HG02610 (cell line): ENCODE data around the gene OR13J1.
"Not testable (repeated sequence)": the region's sequence is repeated elsewhere in the genome, so short reads cannot be mapped to it uniquely, and the experiment has no call there.

Experiments used
- ATAC-seq: cut with Tn5 transposase; IDR thresholded peaks from one replicate; pipeline ENCODE4 v1.9.1; 2021; ENCODE audit warnings: mild to moderate bottlenecking, moderate library complexity; ENCODE audit not compliant: unreplicated experiment

OR13J1 gene

DNA sequence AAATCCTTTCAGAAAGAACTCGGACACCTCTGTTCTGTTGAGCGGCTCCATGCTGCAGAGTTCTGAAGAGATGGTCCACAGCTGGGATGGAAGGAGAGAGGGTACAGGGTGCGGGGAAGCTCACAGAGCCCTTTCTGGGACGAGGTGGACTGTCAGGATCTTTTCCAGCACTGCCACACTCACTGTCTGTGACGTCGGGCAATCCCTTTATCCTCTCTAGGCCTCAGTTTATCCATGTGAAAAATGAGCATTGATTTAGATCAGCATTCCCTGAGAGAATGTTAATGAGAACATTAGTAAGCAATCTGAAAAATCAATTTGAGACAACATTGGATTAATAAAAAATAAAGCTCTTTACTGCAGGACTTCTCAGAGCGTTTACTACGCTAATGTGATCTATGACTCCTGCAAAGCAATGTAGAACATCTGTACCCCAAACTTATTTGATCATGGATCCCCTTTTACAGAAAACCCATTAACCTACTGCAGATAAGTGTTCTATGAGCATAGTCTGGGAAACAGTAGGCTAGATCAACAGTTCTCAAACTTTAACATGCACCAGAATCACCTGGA lies at the start of gene OR13J1:
Gene OR13J1 (minus strand): TSS at position 51 of the 573 bp plus-strand sequence. CDS start 0 bp downstream, at position 51.
- ATAC-seq = no peak

- ATAC-seq = no peak
These were observed 49.2 kb upstream of the OR13J1 start for GRCh38 chr9:35919212-35920008.

DNA sequence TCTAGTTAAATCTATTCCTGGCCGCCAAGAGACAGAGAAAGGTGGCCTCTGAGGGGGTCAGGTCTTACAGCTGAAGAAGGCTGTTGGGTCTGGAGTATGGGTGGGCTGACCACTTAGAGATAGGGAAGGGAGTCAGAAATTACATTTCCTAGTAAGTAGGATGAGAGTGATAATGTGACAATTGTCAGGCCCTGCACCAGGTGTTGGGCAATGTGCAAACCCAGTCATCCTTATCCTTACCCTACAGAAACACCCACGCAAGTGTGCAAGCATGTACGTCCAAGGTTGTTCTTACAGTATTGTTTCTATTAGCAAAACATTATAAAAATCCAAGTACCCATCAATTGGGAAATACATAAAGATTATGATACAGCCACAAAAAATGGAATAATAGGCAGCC lies 48.6 kb upstream of the OR13J1 start:
- no peak for ATAC-seq

- no peak for ATAC-seq
These were observed 47.1 kb upstream of the OR13J1 start for GRCh38 chr9:35917261-35917660.

DNA sequence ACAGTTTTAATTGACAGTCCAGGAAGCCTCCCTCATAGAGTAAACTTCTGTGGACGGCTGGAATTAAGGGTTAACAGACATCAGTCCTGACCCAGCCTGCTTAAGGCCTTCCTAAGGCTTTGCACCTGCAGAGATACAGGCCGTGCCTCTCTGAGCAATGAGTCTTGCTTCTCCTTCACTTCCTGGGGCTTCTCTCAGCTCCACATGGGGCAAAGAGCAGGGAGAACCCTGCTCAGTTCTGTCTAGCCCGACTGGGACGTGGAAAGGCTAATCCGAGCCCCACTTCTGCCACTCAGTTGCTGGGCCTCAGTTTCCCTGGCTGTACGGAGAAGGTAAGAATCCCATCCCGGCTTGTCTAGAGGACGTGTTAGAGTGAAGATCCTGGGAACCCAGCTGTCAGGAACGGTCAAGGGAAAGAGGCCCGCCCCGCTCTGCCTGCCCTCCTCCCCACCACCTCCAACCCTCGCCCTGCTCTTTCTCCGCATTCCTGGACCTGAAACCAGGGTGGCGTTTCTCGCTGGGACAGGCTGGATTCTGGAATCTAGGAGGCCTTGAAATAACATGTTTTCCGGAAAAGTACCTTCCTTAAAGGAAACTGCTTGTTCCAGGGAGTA lies 45.6 kb upstream of the OR13J1 start:
- no peak for ATAC-seq

DNA sequence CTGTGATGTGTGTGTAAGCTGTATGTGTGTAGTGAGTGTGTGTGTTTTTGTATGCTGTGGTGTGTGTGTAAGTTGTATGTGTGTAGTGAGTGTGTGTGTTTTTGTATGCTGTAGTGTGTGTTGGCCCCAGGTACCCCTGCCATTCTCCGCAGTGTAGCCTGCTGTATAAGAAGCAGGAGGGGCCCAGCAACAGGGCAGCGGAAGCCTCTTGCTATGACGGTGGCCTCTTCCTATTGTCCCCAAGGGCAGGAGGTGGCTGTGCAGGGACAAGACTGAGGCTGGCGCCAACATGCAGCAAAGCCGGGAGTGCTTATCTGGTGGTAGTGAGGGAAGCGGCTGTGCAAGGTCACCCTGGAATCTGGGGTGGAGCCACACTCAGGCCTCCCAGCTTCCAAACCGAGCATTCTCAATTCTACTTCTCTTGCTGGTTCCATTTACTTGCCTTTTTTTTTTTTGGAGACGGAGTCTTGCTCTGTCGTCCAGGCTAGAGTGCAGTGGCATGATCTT lies 44.2 kb upstream of the OR13J1 start:
- no peak for ATAC-seq

GRCh38 chr9:35913429-35913828 lies 43.2 kb upstream of the OR13J1 start:
- ATAC-seq = not testable (repeated sequence)

GRCh38 chr9:35912791-35913400 lies 42.7 kb upstream of the OR13J1 start:
- no peak for ATAC-seq

DNA sequence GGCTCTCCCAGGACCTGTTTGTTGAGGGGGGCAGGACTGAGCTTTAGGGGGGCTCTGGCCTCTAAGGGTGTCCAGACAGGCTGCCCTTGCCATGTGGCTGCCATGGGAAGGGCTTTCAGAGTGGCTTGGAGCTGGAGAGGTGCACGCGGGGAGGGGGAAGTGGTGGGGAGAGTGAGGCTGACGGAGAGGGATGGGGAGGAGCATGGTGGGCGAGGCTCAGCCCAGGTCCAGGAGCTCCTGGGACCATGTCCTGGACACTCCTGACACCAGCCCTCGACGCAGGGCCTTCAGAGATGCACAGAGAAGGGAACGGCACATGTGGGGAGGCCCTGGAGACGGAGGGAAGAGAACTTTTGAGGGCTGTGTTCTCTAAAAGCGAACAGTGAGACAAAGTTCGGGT lies 41.5 kb upstream of the OR13J1 start:
- no peak for ATAC-seq

- ATAC-seq = no peak
These were observed 40.6 kb upstream of the OR13J1 start for GRCh38 chr9:35910613-35911359.

DNA sequence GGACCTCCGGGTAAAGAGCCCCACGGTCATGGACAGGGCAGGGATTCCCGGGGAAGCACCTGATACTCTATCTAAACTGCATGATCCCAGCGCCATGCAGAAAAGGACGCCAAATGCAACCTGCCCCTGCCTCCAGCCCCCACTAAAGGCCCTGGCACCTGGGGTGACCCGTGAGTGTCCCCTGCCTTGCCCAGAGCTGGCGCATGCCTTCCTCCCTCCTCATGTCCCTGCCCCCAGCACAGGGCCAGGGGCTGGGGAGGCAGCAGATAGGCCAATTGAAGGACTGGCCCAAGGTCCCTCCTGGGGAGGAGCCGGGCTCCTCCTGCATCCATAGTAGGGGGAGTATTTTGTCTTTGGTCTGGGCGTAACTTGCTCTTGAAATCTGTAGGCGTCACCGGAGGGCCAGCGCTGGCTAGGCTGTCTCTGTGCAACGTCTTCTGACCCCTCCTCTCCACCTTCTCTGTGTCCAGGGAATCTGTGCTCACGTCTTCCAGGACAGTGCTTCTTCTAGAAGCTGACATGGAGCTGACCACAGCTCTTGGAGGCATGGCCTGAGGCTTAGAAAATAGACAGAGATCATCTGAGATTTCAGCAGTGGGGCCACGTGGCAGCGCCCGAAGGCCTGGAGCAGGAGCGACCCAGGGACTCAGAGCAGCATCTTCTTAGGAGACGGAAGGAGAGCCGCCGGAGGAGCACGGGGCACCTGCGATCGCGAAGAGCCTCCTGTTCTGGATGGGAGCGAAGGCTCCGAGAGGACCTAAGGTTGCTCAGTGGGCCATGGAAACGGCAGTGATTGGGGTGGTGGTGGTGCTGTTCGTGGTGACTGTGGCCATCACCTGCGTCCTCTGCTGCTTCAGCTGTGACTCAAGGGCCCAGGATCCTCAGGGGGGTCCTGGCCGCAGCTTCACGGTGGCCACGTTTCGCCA lies 39.7 kb upstream of the OR13J1 start:
- ATAC-seq = no peak

DNA sequence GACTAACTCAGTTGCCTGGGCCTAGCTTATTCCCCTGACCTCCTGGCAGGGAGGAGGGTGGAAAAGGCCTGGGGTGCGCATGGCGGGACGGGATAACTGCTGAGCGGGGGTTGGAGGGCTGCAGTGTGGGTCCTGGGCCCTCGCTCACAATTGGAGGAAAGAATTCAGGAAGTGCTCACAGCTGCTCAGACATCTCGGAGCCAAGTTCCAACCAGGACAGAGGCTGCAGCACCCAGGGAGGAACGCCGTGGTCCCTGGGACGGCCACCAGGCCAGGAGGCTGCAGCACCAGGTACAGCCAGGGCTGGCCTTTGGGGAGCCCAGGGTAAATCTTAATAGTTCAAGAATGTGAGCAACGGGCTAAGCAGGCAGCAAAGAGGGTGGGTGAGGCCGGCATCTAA lies 39.1 kb upstream of the OR13J1 start, which contains the start of gene SPAAR:
Gene SPAAR (plus strand): TSS at position 217 of the 400 bp plus-strand sequence. CDS start 974 bp downstream, outside the sequence.
- no peak for ATAC-seq

GRCh38 chr9:35908504-35909125 lies 38.4 kb upstream of the OR13J1 start:
- no peak for ATAC-seq

DNA sequence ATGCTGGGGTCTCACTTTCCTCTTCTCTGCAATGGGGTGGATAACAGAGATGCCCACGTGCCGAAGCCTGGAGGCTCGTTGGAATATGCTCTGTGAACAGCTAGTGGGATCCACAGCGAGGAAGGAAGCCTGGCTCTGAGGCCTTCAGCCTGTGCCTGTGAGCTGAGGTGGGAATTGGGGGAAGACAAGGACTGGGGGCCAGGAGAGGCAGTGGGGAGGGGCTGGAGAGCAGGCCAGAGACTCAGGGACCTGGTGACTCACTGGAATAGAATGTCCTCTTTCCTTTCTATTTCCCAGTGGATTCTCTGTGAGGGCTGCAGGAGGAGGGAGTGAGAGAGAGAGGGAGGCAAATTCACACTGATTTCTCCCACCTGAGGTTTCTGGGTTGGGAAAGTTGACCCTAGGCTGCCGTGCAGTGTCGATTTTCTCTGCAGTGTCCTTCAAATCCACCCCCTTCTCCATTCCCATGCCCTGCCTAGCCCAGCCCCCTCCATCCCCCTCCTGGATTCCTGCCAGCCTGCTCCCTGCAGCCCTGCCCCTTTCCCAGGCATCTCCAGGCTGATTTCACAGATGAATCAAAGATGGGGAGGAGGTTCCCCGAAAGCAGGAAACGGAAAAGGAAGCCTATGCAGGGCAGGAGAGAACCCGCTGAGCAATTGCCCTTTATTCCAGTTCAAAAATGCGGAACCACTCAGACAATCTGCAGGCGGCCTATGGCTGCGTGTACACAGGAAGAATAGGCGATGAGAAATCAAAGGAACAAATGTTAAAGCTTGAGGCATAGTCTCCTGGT lies 37.7 kb upstream of the OR13J1 start:
- no peak for ATAC-seq

- ATAC-seq = no peak
These were observed 36.9 kb upstream of the OR13J1 start for GRCh38 chr9:35906923-35907699.

GRCh38 chr9:35905912-35906679 lies 35.9 kb upstream of the OR13J1 start, which contains the start of gene HRCT1:
HRCT1 (plus strand) TSS chr9:35906202; CDS start chr9:35906288, 86 bp downstream.
- no peak for ATAC-seq
